ENCODE results near the gene BANF1.

- TF ChIP-seq CTCF (IDR thresholded peaks at IDR 0.05; ENCODE audit: insufficient read depth, low read depth, low read length) = no peak
- TF ChIP-seq EZH2 (IDR thresholded peaks at IDR 0.05; ENCODE audit: insufficient read depth, low read length) = no peak
Observed at GRCh38 chr11:65976216-65977176, 25.8 kb upstream of the BANF1 start.

All from astrocyte (in vitro differentiated cells and primary cell).